Stimulated activated CD4-positive, alpha-beta T cell treated with anti-CD3 and anti-CD28 coated beads, TNF-alpha, amount 100 ng/mL, for 48 hours (primary cell): ENCODE measurements around the gene NAV2.

Experiments used
- DNase-seq, 3 donors: peaks; one replicate each; pipeline ENCODE4 v3.0.0-alpha.2; 2020; ENCODE audit warnings: low read depth in 3 of 3

NAV2 gene

DNA sequence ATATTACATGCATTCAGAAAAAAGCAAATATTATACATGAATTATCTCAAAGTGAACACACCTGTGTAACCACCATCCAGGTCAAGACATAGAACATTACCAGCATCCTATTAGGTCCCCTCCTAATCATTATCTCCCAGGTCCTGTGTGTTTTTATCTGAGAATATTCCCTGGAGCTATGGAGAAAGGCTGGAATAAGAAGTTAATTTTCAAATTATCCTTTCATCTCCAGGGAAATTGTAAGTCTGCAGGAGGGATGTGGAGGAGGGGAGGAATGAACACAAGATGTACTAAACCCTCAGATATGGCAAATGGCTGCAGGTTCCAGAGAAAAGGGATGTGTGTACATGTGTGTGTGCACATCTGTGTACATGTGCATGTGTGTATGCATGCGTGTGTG lies 25.2 kb upstream of the NAV2 start:
- DNase-seq = no peak

GRCh38 chr11:19689281-19690000 lies 23.2 kb upstream of the NAV2 start:
- no peak for DNase-seq

GRCh38 chr11:19690885-19691284 lies 21.8 kb upstream of the NAV2 start:
- no peak for DNase-seq

- no peak for DNase-seq
These were observed 20.7 kb upstream of the NAV2 start for GRCh38 chr11:19691815-19692500.

- DNase-seq = no peak
These were observed 19.5 kb upstream of the NAV2 start for GRCh38 chr11:19693146-19693545.

DNA sequence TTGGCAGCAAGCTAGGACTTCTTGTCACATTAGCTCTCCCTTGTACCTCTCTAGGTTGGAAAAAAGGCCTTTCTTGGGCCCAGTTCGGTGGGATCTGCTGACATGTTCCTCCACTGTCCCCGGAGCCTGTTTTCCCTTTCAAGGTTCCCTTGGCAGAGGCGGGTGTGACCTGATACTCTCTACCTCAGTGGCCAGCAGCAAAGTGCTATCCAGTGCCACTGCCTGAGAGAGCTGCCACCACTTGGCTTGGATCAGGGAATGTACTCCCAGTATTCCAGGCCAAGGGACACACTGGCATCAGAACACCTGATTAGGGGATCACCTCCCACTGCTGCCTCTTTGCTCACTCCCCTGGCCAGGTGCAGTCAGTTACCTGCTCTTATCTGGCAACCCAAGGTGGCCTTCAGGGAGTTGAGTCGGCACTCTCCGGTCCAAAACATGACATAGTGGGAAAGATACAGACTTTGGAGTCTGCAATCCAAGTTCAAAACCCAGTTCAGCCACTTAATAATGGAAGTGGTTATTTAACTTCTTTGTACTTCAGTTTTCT lies 17.8 kb upstream of the NAV2 start:
- no peak for DNase-seq

DNA sequence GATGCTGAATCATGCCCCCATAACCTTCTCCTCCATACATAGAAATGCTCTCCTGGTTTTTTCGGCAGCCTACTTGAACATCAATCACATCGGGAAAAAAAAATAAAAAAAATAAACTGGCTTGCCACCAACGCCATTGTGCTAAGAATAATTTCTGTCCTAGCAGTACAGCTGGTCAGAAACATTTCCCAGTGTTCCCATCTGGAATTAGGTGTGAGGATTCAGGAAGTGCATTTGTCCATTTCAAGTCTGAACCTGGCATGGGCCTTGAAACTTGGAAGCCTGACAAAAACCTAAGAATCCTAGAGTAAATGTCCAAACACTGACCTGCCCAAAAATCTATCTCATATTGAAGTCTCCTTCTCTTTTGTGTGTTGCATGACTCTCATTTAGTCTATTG lies 16.6 kb upstream of the NAV2 start:
- DNase-seq = no peak

DNA sequence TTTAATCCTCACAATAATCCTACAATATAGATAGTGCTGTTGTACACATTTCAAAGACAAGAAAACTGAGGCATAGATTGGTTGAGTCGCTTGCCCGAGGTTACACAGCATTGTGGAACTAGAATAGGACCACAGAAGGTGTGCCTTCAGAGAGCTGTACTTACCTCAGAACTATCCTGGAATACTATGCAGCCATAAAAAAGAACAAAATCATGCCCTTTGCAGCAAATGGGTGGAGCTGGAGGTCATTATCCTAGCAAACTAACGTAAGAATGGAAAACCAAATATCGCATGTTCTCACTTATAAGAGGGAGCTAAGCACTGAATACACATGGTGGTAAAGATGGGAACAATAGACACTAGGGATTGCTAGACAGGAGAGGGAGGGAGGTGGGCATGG lies 15.7 kb upstream of the NAV2 start:
- DNase-seq = no peak

DNA sequence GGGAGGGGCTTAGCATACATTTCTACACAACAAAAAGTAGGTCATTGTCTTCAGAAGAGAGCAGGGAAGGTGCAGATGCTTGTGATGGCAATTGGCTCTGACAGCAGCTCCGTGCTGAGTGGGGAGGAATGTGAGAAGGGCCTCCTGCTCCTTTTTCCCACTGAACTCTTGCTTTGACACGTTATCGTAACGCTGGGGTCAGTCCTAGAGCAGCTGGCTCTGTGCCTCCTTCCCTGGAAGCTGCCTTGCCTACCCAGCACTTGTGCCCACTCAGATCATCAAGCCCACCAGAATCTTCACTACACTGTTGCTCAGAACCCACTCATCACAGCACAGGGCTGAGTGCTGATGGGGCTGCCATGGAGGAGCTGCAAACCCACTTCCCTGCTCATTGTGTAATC lies 14.9 kb upstream of the NAV2 start:
- DNase-seq = no peak

- no peak for DNase-seq
These were observed 13.9 kb upstream of the NAV2 start for GRCh38 chr11:19698493-19699292.

- DNase-seq = no peak
These were observed 11.2 kb upstream of the NAV2 start for GRCh38 chr11:19701421-19701820.

DNA sequence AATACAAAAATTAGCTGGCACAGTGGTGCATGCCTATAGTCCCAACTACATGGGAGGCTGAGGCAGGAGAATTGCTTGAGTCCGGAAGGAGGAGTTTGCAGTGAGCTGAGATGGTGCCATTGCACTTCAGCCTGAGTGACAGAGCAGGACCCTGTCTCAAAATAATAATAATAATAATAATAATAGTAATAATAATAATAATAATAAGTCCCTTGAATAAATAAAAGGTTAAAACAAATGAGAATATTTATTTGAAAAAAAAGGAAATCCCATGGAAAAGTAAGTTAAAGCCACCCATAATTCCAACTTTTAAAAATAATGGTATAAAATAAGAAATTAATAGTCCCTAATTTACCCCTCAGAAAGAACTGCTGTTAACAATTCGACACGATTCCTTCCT lies 10.0 kb upstream of the NAV2 start:
- no peak for DNase-seq

GRCh38 chr11:19703211-19703610 lies 9.4 kb upstream of the NAV2 start:
- DNase-seq = no peak

GRCh38 chr11:19704213-19704612 lies 8.4 kb upstream of the NAV2 start:
- DNase-seq = no peak

DNA sequence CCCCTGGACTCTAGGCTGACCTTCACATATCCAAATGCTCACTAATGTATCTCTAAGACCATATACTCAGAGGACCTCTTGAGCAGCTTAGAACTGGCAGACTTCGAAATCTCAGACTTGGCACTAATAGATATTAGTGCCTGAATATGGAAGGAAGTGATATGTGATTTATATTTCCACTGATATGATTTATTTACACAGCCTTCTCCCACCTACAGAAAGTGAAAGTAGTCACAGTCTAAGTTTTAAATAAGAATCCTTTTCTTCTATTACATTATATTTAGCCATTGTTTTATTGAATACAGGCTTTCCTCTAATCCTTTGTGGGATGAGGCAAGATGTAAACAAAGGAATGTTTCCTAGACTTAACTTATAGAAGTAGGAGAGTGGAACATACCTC lies 6.7 kb upstream of the NAV2 start:
- DNase-seq = no peak

DNA sequence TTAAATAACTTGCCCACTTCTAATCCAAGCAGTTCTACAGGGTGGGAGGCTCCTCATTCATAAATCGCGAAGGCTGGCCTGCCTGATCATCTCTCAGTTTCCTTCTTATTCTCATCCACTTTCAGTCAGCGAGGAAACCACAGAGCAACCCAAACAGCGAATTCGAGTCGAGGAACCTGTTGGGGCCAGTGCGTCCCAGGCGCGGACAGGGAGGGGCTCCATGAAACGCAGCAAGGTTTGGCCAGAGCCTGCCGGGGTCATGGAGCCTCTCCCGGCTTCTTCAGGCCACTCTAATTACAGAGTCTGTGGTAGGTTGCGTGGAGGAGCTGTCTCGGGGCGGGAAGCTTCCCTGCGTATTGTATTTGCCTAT lies 741 bp upstream of the NAV2 start:
- no peak for DNase-seq

GRCh38 chr11:19713196-19714021 lies 772 bp downstream of the NAV2 start:
- DNase-seq = no peak

DNA sequence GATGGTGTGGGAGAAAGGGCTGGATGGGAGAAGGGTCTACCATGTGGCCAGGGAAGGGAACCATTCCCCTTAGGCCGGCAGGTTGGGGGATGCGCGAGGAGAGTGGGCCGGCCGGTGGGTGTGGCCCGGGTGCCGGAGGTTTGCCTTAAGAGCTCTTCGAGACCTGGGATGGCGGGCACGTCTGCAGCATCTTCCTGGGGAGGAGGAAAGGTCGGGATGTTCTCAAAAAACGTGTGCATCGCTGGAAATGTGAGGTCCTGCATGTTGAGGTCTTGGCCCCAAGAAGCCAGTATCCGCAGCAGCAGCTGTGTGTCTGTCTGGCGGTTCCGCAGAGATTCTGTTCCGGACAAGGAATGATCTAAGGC lies 1.4 kb downstream of the NAV2 start:
- DNase-seq = no peak

DNA sequence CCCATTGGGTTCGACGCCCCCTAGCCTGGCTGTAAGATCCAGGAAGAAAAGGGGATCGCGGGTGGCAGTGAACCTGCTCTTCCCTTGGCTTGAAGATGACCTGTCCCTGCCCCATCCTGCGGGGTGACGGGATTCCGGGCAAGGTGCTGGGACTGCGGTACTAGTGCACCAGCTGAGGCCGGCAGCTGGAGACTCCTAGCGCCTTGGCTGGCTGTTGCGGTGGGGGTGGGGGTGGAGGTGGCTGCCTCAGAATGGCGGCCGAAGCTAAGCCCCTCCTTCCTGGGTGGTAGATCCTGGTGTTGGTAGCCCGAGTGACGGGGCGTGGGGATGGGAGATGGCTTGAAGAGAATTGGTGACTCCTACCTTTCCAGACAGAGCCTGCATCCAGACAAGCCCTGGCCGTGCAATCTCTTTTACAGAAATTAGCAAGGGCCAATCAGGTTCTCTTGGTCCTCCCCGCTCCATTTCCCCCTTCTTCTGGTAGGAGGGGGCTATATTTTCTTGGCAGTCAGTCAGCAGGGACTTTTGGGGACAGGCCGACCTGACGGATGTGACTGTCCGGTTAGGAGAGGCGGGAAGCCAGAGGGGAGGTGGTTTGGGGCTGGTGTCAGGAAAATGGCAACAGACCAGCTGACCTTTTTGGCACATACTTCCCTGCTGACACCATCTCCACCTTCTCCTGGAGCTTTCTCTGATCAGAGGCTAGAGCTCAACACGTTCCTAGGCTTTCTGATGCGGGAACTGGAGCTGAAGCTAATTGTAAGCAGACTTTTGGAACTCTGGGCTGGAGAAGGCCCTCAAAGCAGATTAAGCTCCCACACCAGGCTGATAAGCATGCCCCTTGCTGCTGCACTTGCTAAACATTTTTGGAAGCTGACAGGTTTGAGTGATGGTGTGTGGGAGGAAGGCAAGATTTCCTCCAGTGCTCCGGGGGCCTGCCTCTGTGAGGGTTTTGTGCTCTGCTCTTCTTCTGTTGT lies 2.0 kb downstream of the NAV2 start:
- DNase-seq = no peak

DNA sequence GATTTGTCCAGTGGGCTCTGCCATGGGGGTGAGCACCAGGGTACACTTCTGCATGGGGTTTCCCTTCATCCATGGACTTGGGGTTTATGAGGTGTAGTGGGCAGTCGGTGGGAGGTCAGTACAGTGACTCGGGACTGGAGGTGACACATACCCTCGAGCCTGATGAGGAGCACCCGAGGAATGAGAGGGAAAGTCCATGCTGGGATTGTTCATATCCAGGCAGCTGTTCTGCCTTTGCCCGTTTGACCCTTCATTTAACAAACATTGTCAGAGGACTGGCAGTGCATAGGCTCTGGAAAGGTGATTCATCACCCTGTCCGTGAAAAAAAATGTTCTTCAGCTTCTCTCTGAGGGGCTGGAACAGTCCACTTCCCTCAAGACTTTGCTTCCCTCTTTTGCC lies 2.7 kb downstream of the NAV2 start:
- DNase-seq = no peak

DNA sequence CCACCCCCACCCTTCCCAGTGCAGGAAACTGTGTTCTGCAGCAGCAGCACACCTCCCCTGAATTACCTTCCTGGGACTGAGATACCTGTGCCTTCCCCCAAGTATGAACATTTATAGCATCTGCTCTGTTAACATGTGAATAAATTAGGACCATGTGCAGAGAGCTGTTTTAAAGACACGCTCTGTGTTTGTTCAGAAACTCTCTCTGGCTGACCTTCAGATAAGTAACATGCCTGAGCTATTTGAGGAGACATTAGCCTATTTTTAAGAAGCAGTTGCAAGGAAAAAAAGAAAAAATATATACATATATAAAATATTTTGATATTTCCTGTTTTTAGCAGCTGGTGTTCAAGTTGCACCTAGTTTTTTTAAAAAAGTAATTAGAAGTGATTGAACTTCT lies 5.4 kb downstream of the NAV2 start:
- DNase-seq = no peak
